Neural cell (in vitro differentiated cells): Measurements from ENCODE around the gene SCN1A. TPM values are rescaled to one million over a fixed set of nuclear protein-coding genes. Genes with fewer than 3 reads are reported as not detected.

Experiments
- H2AFZ ChIP-seq: fragments of 200-600, 300-800 bp; sonication (generic), shearing (Covaris generic); 2 replicates; pipeline ENCODE4 v1.6.0; 2014; ENCODE audit warnings: low read depth, mild to moderate bottlenecking, antibody characterized with exemption, low read length, moderate library complexity
- H3F3A ChIP-seq: fragments of 200-600 bp; shearing (Covaris generic); 2 replicates; pipeline ENCODE4 v1.6.1; 2016; ENCODE audit warnings: mild to moderate bottlenecking, moderate library complexity, mixed read lengths, antibody characterized with exemption, low read length; ENCODE audit not compliant: insufficient read depth, poor library complexity, severe bottlenecking
- H3K27ac ChIP-seq: fragments of 200-600, 300-800 bp; sonication (generic), shearing (Covaris generic); 2 replicates; pipeline ENCODE4 v1.5.1; 2014; ENCODE audit warnings: mild to moderate bottlenecking, low read length, moderate library complexity
- H3K27me3 ChIP-seq: fragments of 300-800, 200-600 bp; sonication (generic), shearing (Covaris generic); 2 replicates; pipeline ENCODE4 v1.6.0; 2014; ENCODE audit warnings: mild to moderate bottlenecking, low read depth, low read length, moderate library complexity; ENCODE audit not compliant: insufficient read depth
- H3K36me3 ChIP-seq: fragments of 300-800, 200-600 bp; sonication (generic), shearing (Covaris generic); 2 replicates; pipeline ENCODE4 v1.5.1; 2014; ENCODE audit warnings: mild to moderate bottlenecking, antibody characterized with exemption, low read length, moderate library complexity; ENCODE audit not compliant: insufficient read depth
- H3K4me2 ChIP-seq: fragments of 300-800, 200-600 bp; sonication (generic), shearing (Covaris generic); 2 replicates; pipeline ENCODE4 v1.6.0; 2014; ENCODE audit warnings: mild to moderate bottlenecking, low read length
- H3K4me3 ChIP-seq: fragments of 300-800, 200-600 bp; sonication (generic), shearing (Covaris generic); 2 replicates; pipeline ENCODE4 v1.5.1; 2014; ENCODE audit warnings: mild to moderate bottlenecking, low read length, moderate library complexity
- H3K79me2 ChIP-seq: fragments of 200-600 bp; shearing (Covaris generic); replicated peaks from 2 replicates; pipeline ENCODE4 v1.6.0; 2014; ENCODE audit warnings: mild to moderate bottlenecking, low read length, moderate library complexity; ENCODE audit not compliant: insufficient read depth
- H3K9ac ChIP-seq: fragments of 300-800, 200-600 bp; sonication (generic), shearing (Covaris generic); 2 replicates; pipeline ENCODE4 v1.6.1; 2016; ENCODE audit warnings: mild to moderate bottlenecking, low read length, mixed read lengths
- H3K9me2 ChIP-seq: fragments of 200-600 bp; shearing (Covaris generic); 2 replicates; pipeline ENCODE4 v1.6.1; 2016; ENCODE audit warnings: mild to moderate bottlenecking, low read length, mixed read lengths; ENCODE audit not compliant: insufficient read depth
- H3K9me3 ChIP-seq: fragments of 200-600, 300-800 bp; sonication (generic), shearing (Covaris generic); 2 replicates; pipeline ENCODE4 v1.6.1; 2016; ENCODE audit warnings: mild to moderate bottlenecking, mixed run types, low read length, moderate library complexity, mixed read lengths
- H4K20me1 ChIP-seq: fragments of 200-600 bp; shearing (Covaris generic); 2 replicates; pipeline ENCODE4 v1.6.1; 2016; ENCODE audit warnings: mild to moderate bottlenecking, mixed run types; ENCODE audit not compliant: insufficient read depth
- EP300 ChIP-seq: fragments of 450-650 bp; conservative IDR thresholded peaks from 2 replicates; pipeline ENCODE4 v1.6.1; 2014; ENCODE audit warnings: antibody characterized with exemption, mild to moderate bottlenecking, moderate library complexity; ENCODE audit not compliant: poor library complexity, severe bottlenecking
- EZH2 ChIP-seq: fragments of 200-600, 300-800 bp; shearing (Covaris generic), sonication (generic); IDR thresholded peaks from 2 replicates; pipeline ENCODE4 v1.6.1; 2014; ENCODE audit warnings: antibody characterized with exemption, low read length, borderline replicate concordance, mild to moderate bottlenecking; ENCODE audit not compliant: insufficient read depth, poor library complexity, severe bottlenecking
- MXI1 ChIP-seq: fragments of 450-650 bp; conservative IDR thresholded peaks from 2 replicates; pipeline ENCODE4 v1.6.1; 2014; ENCODE audit warnings: antibody characterized with exemption, mild to moderate bottlenecking; ENCODE audit not compliant: poor library complexity, severe bottlenecking
- POLR2AphosphoS5 ChIP-seq: IDR thresholded peaks from 2 replicates; pipeline ENCODE4 v1.6.1; 2012
- RAD21 ChIP-seq: fragments of 450-650 bp; conservative IDR thresholded peaks from 2 replicates; pipeline ENCODE4 v1.6.1; 2014; ENCODE audit warnings: antibody characterized with exemption, mild to moderate bottlenecking, moderate library complexity
- SMC3 ChIP-seq: fragments of 450-650 bp; conservative IDR thresholded peaks from 2 replicates; pipeline ENCODE4 v1.6.1; 2014; ENCODE audit warnings: antibody characterized with exemption, mild to moderate bottlenecking, moderate library complexity; ENCODE audit not compliant: poor library complexity
- TAF1 ChIP-seq: IDR thresholded peaks from 2 replicates; pipeline ENCODE4 v1.6.1; 2012; ENCODE audit warnings: low read depth
- polyA plus RNA-seq: library from polyadenylated mRNA; depleted of rRNA; stranded (reverse); fragments of >200 nt; gene quantifications from 2 replicates; pipeline ENCODE4 v1.2.3, GENCODE V29; 2014
- TF ChIP-seq, protein P1 (sequence below): IDR thresholded peaks from 2 replicates; pipeline ENCODE4 v1.6.1; 2012; ENCODE audit warnings: borderline replicate concordance
- TF ChIP-seq, protein P2 (sequence below): fragments of 450-650 bp; IDR thresholded peaks from 2 replicates; pipeline ENCODE4 v1.5.1; 2014; ENCODE audit warnings: antibody characterized with exemption, mild to moderate bottlenecking, moderate library complexity; ENCODE audit not compliant: poor library complexity, severe bottlenecking

Gene SCN1A
- polyA plus RNA-seq, 1 donor from 2014 or later = 1.0 TPM

DNA sequence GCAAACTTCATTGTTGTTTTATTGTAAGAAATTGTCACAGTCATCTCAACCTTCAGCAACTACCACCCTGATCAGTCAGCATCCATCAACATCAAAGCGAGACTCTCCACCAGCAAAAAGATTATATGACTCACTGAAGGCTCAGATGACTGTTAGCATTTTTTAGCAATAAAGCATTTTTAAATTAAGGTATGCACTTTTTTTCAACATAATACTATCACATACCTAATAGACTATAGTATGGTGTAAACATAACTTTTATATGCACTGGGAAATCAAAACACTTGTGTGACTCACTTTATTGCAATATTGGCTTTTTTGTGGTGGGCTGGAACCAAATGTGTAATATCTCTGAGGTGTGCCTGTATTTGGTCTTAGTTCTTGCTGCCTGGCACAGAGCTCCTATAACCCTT lies 15.6 kb downstream of the SCN1A start:
- no peaks in the 10 kb centered on the region for H3K36me3 ChIP-seq
- no peaks in the 10 kb centered on the region for H4K20me1 ChIP-seq
- H3K9me3 ChIP-seq = peaks cover 4% of the 10 kb centered on the region
- no peak overlapping the region for H3K4me2 ChIP-seq
- no peak overlapping the region for H2AFZ ChIP-seq
- H3K27me3 ChIP-seq = no peaks in the 10 kb centered on the region
- TF ChIP-seq, protein P1, sequence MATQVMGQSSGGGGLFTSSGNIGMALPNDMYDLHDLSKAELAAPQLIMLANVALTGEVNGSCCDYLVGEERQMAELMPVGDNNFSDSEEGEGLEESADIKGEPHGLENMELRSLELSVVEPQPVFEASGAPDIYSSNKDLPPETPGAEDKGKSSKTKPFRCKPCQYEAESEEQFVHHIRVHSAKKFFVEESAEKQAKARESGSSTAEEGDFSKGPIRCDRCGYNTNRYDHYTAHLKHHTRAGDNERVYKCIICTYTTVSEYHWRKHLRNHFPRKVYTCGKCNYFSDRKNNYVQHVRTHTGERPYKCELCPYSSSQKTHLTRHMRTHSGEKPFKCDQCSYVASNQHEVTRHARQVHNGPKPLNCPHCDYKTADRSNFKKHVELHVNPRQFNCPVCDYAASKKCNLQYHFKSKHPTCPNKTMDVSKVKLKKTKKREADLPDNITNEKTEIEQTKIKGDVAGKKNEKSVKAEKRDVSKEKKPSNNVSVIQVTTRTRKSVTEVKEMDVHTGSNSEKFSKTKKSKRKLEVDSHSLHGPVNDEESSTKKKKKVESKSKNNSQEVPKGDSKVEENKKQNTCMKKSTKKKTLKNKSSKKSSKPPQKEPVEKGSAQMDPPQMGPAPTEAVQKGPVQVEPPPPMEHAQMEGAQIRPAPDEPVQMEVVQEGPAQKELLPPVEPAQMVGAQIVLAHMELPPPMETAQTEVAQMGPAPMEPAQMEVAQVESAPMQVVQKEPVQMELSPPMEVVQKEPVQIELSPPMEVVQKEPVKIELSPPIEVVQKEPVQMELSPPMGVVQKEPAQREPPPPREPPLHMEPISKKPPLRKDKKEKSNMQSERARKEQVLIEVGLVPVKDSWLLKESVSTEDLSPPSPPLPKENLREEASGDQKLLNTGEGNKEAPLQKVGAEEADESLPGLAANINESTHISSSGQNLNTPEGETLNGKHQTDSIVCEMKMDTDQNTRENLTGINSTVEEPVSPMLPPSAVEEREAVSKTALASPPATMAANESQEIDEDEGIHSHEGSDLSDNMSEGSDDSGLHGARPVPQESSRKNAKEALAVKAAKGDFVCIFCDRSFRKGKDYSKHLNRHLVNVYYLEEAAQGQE = no peak
- TF ChIP-seq SMC3 = no peak
- TF ChIP-seq, protein P2, sequence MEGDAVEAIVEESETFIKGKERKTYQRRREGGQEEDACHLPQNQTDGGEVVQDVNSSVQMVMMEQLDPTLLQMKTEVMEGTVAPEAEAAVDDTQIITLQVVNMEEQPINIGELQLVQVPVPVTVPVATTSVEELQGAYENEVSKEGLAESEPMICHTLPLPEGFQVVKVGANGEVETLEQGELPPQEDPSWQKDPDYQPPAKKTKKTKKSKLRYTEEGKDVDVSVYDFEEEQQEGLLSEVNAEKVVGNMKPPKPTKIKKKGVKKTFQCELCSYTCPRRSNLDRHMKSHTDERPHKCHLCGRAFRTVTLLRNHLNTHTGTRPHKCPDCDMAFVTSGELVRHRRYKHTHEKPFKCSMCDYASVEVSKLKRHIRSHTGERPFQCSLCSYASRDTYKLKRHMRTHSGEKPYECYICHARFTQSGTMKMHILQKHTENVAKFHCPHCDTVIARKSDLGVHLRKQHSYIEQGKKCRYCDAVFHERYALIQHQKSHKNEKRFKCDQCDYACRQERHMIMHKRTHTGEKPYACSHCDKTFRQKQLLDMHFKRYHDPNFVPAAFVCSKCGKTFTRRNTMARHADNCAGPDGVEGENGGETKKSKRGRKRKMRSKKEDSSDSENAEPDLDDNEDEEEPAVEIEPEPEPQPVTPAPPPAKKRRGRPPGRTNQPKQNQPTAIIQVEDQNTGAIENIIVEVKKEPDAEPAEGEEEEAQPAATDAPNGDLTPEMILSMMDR = no peak
- TF ChIP-seq POLR2AphosphoS5 = no peak
- TF ChIP-seq EZH2 = no peak
- no peak for TF ChIP-seq RAD21
- no peak for TF ChIP-seq MXI1
- no peak for TF ChIP-seq EP300
- TF ChIP-seq TAF1 = no peak
- H3K9me2 ChIP-seq = no peaks in the 10 kb centered on the region
- no peak overlapping the region for H3K4me3 ChIP-seq
- H3K9ac ChIP-seq = no peak overlapping the region
- no peaks in the 10 kb centered on the region for H3F3A ChIP-seq
- H3K27ac ChIP-seq = no peak overlapping the region
- no peaks in the 10 kb centered on the region for H3K79me2 ChIP-seq

DNA sequence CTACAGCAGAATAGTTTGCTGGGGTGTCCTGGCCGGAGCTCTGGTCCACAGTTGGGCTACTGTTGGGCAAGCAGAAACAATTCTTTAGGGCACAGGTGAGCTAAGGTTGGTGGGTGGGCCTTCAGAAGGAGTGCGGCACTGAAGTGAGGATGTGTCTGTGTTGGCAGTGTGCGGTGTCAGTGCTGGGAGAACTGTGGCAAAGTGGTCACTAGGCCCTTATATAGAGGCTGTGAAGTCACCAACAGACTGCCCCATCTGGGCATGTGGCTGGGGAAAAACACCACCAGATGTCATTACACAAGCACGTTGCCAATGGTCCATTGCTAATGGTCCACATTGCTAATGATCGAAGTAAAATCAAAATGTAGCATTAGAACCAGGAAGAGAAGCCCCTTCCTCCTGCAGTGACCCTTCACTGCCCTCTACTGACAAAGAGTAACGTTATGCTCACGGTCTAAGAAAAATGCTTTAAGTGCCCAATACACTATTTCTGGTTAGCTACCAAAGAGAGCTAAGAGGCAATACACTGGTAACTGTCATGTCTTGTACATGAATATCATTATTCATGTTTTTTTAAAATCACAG lies 21.3 kb downstream of the SCN1A start:
- H3K27ac ChIP-seq = no peak overlapping the region
- peaks cover 4% of the 10 kb centered on the region for H3K9me3 ChIP-seq
- no peak for TF ChIP-seq TAF1
- TF ChIP-seq EZH2 = no peak
- no peak for TF ChIP-seq POLR2AphosphoS5
- no peak for TF ChIP-seq EP300
- TF ChIP-seq, protein P1 = no peak
- TF ChIP-seq, protein P2 = peak; percentile 53
- peak; percentile 53 for TF ChIP-seq RAD21
- TF ChIP-seq MXI1 = no peak
- TF ChIP-seq SMC3 = peak; percentile 30
- no peaks in the 10 kb centered on the region for H3F3A ChIP-seq
- no peak overlapping the region for H3K9ac ChIP-seq
- no peaks in the 10 kb centered on the region for H3K36me3 ChIP-seq
- H3K27me3 ChIP-seq = no peaks in the 10 kb centered on the region
- no peaks in the 10 kb centered on the region for H4K20me1 ChIP-seq
- no peak overlapping the region for H3K4me2 ChIP-seq
- H3K79me2 ChIP-seq = no peaks in the 10 kb centered on the region
- no peaks in the 10 kb centered on the region for H3K9me2 ChIP-seq
- H3K4me3 ChIP-seq = no peak overlapping the region
- no peak overlapping the region for H2AFZ ChIP-seq
